HEK293T (cell line): ENCODE results near the gene TMEM223.

Source experiments
- SP1 ChIP-seq: fragments of 450-650 bp; IDR thresholded peaks from 2 replicates; pipeline ENCODE4 v1.6.1; 2017
- TARDBP ChIP-seq: fragments of 450-650 bp; IDR thresholded peaks from 2 replicates; pipeline ENCODE4 v1.6.1; 2016

DNA sequence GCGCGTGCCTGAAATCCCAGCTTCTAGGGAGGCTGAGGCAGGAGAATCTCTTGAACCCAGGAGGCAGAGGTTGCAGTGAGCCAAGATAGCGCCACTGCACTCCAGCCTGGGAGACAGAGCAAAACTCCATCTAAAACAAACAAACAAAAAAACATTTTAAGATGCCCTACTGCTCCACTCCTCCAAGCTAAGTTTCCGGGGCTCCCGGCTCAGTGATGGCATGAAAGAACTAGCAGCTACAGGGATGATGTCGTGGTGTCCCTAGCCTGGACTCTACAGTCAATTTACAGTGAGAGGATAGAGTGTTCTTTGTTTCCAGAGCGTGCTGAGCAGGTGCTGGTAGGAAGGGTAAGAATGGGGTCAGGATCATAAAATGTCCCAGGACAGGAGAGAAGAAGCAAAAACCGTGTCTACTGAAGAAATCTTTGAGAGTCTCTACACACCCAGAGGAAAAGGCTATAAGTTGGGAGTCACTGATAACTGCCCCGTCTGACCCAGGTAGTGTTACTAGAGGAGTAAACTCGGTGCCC lies 36.7 kb downstream of the TMEM223 start:
- TF ChIP-seq SP1 (no peak), TARDBP (no peak)
